Lower leg skin (tissue), 4 donors: ENCODE measurements around the gene EPB41L2. TPM values are rescaled to one million over a fixed set of nuclear protein-coding genes. Genes with fewer than 3 reads are reported as not detected.

Experiments used
- DNase-seq, 2 donors: peaks; one replicate each; pipeline ENCODE4 v3.0.0-alpha.2; 2019; ENCODE audit warnings: low spot score in 2 of 2
- H3K4me3 ChIP-seq: fragments of 200-600 bp; sonication (generic); 2 replicates; pipeline ENCODE4 v1.5.1; 2017; ENCODE audit warnings: mild to moderate bottlenecking, low read depth; ENCODE audit not compliant: poor library complexity, severe bottlenecking
- POLR2A ChIP-seq, 2 donors: fragments of 450-650 bp; IDR thresholded peaks; one replicate each; pipeline ENCODE4 v1.6.1; 2016 to 2017; ENCODE audit warnings: antibody characterized with exemption in 2 of 2, mild to moderate bottlenecking in 1 of 2, moderate library complexity in 1 of 2
- WGBS, 2 donors: methylation state at CpG; one replicate each; pipeline ENCODE4 v1.1.5; 2018; 5-methylcytosine and 5-hydroxymethylcytosine counted together
- intact Hi-C: fragments of 100-400 bp; cut with DNase I; formaldehyde crosslinking; loops from one replicate; pipeline ENCODE4 v1.15.0; 2023; ENCODE audit warnings: low total_unique reads
- total RNA-seq, 4 donors: library from RNA; depleted of rRNA; stranded (reverse); fragments of >200 nt; gene quantifications; one replicate each; pipeline ENCODE4 v1.1.0, GENCODE V29; 2016
- TF ChIP-seq, protein P1 (sequence below), 3 donors: fragments of 450-650 bp; IDR thresholded peaks; one replicate each; pipeline ENCODE4 v1.5.1; 2016; ENCODE audit warnings: antibody characterized with exemption in 3 of 3, mild to moderate bottlenecking in 3 of 3, moderate library complexity in 2 of 3

EPB41L2 gene
- total RNA-seq, 4 donors from 2014 or later = 8.6 to 19.4 (median 13.8) TPM

DNA sequence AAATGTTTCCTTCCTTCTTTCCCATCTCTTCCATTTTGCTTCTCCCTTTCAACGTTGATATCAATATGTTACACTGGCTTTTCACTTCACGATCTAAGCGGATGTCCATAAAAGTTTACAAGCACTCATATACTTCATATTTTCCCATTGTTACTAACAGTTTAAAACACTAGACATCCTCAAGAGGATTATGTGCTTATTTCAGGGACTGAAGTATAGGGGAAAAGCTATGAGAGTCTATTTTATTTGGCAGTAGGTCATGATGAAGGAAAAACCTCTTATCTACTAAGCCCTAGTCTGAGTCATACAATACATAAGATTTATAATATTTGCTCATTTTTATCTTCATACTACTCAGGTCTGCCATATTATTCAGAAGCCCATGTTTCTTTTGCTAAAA lies 20.6 kb upstream of the EPB41L2 start:
- no peak for DNase-seq
- 93 to 94% methylated on average over 3 of the region's 3 CpGs for WGBS, 2 donors
- TF ChIP-seq, protein P1, sequence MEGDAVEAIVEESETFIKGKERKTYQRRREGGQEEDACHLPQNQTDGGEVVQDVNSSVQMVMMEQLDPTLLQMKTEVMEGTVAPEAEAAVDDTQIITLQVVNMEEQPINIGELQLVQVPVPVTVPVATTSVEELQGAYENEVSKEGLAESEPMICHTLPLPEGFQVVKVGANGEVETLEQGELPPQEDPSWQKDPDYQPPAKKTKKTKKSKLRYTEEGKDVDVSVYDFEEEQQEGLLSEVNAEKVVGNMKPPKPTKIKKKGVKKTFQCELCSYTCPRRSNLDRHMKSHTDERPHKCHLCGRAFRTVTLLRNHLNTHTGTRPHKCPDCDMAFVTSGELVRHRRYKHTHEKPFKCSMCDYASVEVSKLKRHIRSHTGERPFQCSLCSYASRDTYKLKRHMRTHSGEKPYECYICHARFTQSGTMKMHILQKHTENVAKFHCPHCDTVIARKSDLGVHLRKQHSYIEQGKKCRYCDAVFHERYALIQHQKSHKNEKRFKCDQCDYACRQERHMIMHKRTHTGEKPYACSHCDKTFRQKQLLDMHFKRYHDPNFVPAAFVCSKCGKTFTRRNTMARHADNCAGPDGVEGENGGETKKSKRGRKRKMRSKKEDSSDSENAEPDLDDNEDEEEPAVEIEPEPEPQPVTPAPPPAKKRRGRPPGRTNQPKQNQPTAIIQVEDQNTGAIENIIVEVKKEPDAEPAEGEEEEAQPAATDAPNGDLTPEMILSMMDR (IDR thresholded peaks at IDR 0.05) = no peak
- TF ChIP-seq POLR2A (IDR thresholded peaks at IDR 0.05) = no peak
- H3K4me3 ChIP-seq = no peak overlapping the region
- intact Hi-C loops = no loop called here

DNA sequence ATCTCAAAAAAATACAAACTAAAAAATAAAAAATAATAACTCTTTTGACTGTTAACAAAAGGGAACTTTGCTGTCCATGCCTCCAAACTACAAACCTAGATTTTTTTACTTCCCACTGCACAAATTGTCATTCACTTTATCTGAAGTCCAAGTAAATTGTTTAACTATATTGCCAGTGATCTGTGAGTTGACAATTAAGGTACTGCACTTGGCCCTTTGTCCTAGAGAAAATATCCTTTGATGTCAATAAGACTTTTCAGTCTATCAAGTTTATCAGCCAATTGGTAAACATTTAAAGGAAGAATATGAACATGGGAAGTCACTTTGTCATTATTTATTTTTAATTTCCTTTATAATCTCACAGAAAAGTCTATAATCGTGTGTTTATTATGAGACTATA lies 19.3 kb upstream of the EPB41L2 start:
- intact Hi-C loops = no loop called here
- TF ChIP-seq POLR2A (IDR thresholded peaks at IDR 0.05) = no peak
- TF ChIP-seq, protein P1 (IDR thresholded peaks at IDR 0.05) = no peak
- DNase-seq = no peak
- WGBS, 2 donors = 49 to 60% methylated on average over 1 of the region's 1 CpG
- H3K4me3 ChIP-seq = no peak overlapping the region

DNA sequence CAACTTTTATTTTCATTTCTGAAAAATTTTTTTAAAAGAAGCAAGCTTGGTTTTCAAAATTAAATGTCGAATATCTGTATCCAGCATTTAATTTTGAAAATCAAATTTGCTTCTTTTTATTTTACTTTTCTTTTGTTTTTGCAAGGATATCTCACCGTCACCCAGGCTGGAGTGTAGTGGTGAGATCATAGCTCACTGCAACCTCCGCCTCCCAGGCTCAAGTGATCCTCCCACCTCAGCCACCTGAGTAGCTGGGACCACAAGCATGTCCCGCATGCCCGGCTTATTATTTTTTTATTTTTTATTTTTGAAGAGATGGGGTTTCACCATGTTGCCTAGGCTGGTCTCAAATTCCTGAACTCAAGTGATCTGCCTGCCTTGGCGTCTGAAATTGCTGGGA lies 17.0 kb upstream of the EPB41L2 start:
- intact Hi-C loops = no loop called here
- no peak for DNase-seq
- 93 to 96% methylated on average over 6 of the region's 6 CpGs for WGBS, 2 donors
- no peak overlapping the region for H3K4me3 ChIP-seq
- TF ChIP-seq POLR2A (IDR thresholded peaks at IDR 0.05) = no peak
- TF ChIP-seq, protein P1 (IDR thresholded peaks at IDR 0.05) = no peak

DNA sequence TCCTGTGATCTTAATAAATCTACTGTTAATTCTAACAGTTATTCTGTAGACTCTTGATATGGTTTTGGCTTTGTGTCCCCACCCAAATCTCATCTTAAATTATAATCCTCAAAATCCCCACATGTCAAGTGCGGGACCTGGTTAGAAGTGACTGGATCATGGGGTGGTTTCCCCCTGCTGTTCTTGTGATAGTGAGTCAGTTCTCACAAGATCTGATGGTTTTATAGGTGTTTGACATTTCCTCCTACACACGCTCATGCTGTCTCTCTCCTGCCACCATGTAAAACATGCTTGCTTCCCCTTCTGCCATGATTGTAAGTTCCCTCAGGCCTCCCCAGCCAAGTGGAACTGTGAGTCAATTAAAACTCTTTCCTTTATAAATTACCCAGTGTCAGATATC lies 10.5 kb upstream of the EPB41L2 start:
- intact Hi-C loops = loop anchor here (10.0 kb wide), 1 partner anchor 1869 kb away; no protein-coding TSS in a partner anchor
- H3K4me3 ChIP-seq = no peak overlapping the region
- DNase-seq = no peak
- TF ChIP-seq, protein P1 (IDR thresholded peaks at IDR 0.05) = no peak
- TF ChIP-seq POLR2A (IDR thresholded peaks at IDR 0.05) = no peak
- WGBS, 2 donors = 92 to 96% methylated on average over 2 of the region's 2 CpGs

DNA sequence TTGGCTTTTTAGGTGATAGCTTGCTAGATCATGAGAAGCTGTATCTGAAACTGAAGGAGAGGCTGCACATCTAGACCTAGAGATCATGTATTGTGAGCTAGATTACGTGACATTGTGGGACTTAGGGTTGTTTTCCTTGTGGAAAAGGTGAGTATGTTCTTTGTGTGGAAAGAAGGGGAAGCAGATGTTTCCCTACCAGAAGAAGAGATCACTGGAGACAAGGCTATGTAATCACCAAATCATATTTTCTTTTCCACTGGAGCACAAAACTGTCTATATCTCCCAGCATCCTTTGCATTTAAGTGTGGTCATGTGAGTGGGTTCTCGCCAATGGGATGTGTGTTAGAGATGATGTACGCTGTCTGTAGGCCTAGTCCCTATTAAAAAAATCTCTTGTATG lies 7.0 kb upstream of the EPB41L2 start:
- intact Hi-C loops = loop anchor here (10.0 kb wide), 1 partner anchor 1865 kb away; no protein-coding TSS in a partner anchor
- 90 to 91% methylated on average over 3 of the region's 3 CpGs for WGBS, 2 donors
- TF ChIP-seq, protein P1 (IDR thresholded peaks at IDR 0.05) = no peak
- no peak for TF ChIP-seq POLR2A (IDR thresholded peaks at IDR 0.05)
- DNase-seq = no peak
- H3K4me3 ChIP-seq = no peak overlapping the region

DNA sequence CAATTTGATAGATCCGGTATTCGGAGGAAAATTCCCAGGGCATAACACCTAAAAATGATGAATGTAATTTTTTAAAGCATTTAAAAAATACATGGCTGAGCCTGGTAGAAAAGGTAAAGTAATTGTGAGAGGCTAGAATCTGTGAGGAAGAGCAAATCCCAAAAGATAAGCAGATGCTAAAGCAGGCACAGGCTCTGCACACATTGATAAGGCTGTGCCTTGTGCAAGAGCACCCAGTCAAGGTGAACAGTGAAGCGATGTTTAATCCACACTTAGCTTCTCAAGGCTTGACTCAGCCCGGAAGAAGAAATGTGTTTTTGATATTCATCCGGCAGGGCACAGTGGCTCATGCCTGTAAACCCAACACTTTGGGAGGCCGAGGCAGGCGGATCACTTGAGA lies 5.1 kb upstream of the EPB41L2 start:
- WGBS, 2 donors = 92 to 96% methylated on average over 7 of the region's 7 CpGs
- TF ChIP-seq, protein P1 (IDR thresholded peaks at IDR 0.05) = no peak
- intact Hi-C loops = no loop called here
- no peak for DNase-seq
- H3K4me3 ChIP-seq = no peak overlapping the region
